H9 (cell line): Measurements from ENCODE around the gene PLD5. TPM values are rescaled to one million over a fixed set of nuclear protein-coding genes. Genes with fewer than 3 reads are reported as not detected.
"Not testable (repeated sequence)": the region's sequence is repeated elsewhere in the genome, so short reads cannot be mapped to it uniquely, and the experiment has no call there.

Source experiments
- DNase-seq: peaks from one replicate; pipeline ENCODE4 v3.0.0-alpha.2; 2017
- H2AFZ ChIP-seq: one replicate; pipeline ENCODE4 v1.6.1; 2013; ENCODE audit warnings: mild to moderate bottlenecking, low read length, control low read depth, moderate library complexity
- H2AK5ac ChIP-seq: 2 replicates; pipeline ENCODE4 v1.6.1; 2013; ENCODE audit warnings: low read length, control low read depth, mixed read lengths; ENCODE audit not compliant: insufficient read length
- H2BK120ac ChIP-seq: one replicate; pipeline ENCODE4 v1.6.1; 2013; ENCODE audit warnings: low read depth, mild to moderate bottlenecking, low read length, control low read depth, inconsistent platforms; ENCODE audit not compliant: poor library complexity, severe bottlenecking
- H2BK12ac ChIP-seq: 2 replicates; pipeline ENCODE4 v1.6.1; 2013; ENCODE audit warnings: low read length, control low read depth, mixed read lengths, low read depth; ENCODE audit not compliant: insufficient read length
- H2BK15ac ChIP-seq: 2 replicates; pipeline ENCODE4 v1.6.1; 2013; ENCODE audit warnings: low read depth, low read length, control low read depth
- H2BK20ac ChIP-seq: one replicate; pipeline ENCODE4 v1.6.1; 2013; ENCODE audit warnings: low read depth, mild to moderate bottlenecking, low read length, control low read depth, inconsistent platforms; ENCODE audit not compliant: poor library complexity, severe bottlenecking
- H2BK5ac ChIP-seq: 2 replicates; pipeline ENCODE4 v1.6.1; 2013; ENCODE audit warnings: low read length, control low read depth, mixed read lengths; ENCODE audit not compliant: insufficient read length
- H3K14ac ChIP-seq: 2 replicates; pipeline ENCODE4 v1.6.1; 2013; ENCODE audit warnings: low read length, control low read depth; ENCODE audit not compliant: insufficient read depth
- H3K18ac ChIP-seq: 2 replicates; pipeline ENCODE4 v1.6.1; 2013; ENCODE audit warnings: low read depth, mild to moderate bottlenecking, mixed read lengths, low read length, control low read depth; ENCODE audit not compliant: insufficient read length
- H3K23ac ChIP-seq: 2 replicates; pipeline ENCODE4 v1.6.1; 2013; ENCODE audit warnings: low read length, control low read depth, mixed read lengths, low read depth; ENCODE audit not compliant: insufficient read length
- H3K23me2 ChIP-seq: 2 replicates; pipeline ENCODE4 v1.6.1; 2013; ENCODE audit warnings: low read depth, mild to moderate bottlenecking, mixed read lengths, low read length, control low read depth; ENCODE audit not compliant: insufficient read length, poor library complexity, severe bottlenecking
- H3K27ac ChIP-seq: 2 replicates; pipeline ENCODE4 v1.5.1; 2013; ENCODE audit warnings: low read length, control low read depth, mixed read lengths, low read depth; ENCODE audit not compliant: insufficient read length
- H3K27me3 ChIP-seq: 2 replicates; pipeline ENCODE4 v1.6.1; 2013; ENCODE audit warnings: low read length, control low read depth, inconsistent platforms; ENCODE audit not compliant: insufficient read depth
- H3K4ac ChIP-seq: 2 replicates; pipeline ENCODE4 v1.6.1; 2013; ENCODE audit warnings: low read depth, mild to moderate bottlenecking, control low read depth, inconsistent platforms, low read length, moderate library complexity
- H3K4me1 ChIP-seq: 2 replicates; pipeline ENCODE4 v1.6.1; 2013; ENCODE audit warnings: low read length, control low read depth, inconsistent platforms; ENCODE audit not compliant: insufficient read depth
- H3K4me2 ChIP-seq: 2 replicates; pipeline ENCODE4 v1.6.1; 2013; ENCODE audit warnings: low read length, control low read depth, mixed read lengths; ENCODE audit not compliant: insufficient read length, insufficient read depth
- H3K56ac ChIP-seq: 2 replicates; pipeline ENCODE4 v1.6.1; 2013; ENCODE audit warnings: low read depth, mild to moderate bottlenecking, mixed read lengths, low read length, control low read depth; ENCODE audit not compliant: insufficient read length
- H3K79me1 ChIP-seq: 2 replicates; pipeline ENCODE4 v1.6.1; 2013; ENCODE audit warnings: low read depth, mild to moderate bottlenecking, moderate library complexity, low read length, control low read depth, inconsistent platforms; ENCODE audit not compliant: insufficient read depth, poor library complexity, severe bottlenecking
- H3K79me2 ChIP-seq: 2 replicates; pipeline ENCODE4 v1.6.1; 2013; ENCODE audit warnings: low read length, control low read depth, inconsistent platforms; ENCODE audit not compliant: insufficient read depth
- H3K9ac ChIP-seq: 2 replicates; pipeline ENCODE4 v1.6.1; 2013; ENCODE audit warnings: low read length, control low read depth, mixed read lengths; ENCODE audit not compliant: insufficient read length; ENCODE audit errors: extremely low read depth
- H3K9me3 ChIP-seq: one replicate; pipeline ENCODE4 v1.6.1; 2013; ENCODE audit warnings: low read depth, low read length, inconsistent platforms; ENCODE audit not compliant: control insufficient read depth
- H3T11ph ChIP-seq: one replicate; pipeline ENCODE4 v1.6.1; 2013; ENCODE audit warnings: mild to moderate bottlenecking, low read length, control low read depth, inconsistent platforms
- H4K20me1 ChIP-seq: one replicate; pipeline ENCODE4 v1.6.1; 2013; ENCODE audit not compliant: control insufficient read depth, insufficient read length, insufficient read depth
- H4K5ac ChIP-seq: 2 replicates; pipeline ENCODE4 v1.6.1; 2013; ENCODE audit warnings: low read depth, mild to moderate bottlenecking, mixed read lengths, low read length, control low read depth; ENCODE audit not compliant: insufficient read length
- H4K8ac ChIP-seq: replicated peaks from 2 replicates; pipeline ENCODE4 v1.6.1; 2013; ENCODE audit warnings: low read length, control low read depth, mixed read lengths, low read depth; ENCODE audit not compliant: insufficient read length
- H4K91ac ChIP-seq: 2 replicates; pipeline ENCODE4 v1.6.1; 2013; ENCODE audit warnings: low read depth, mild to moderate bottlenecking, moderate library complexity, mixed read lengths, low read length, control low read depth; ENCODE audit not compliant: insufficient read length
- H3K27ac Mint-ChIP-seq, 3 experiments: 2 replicates in 2 of 3; 3 replicates in 1 of 3; pipeline ENCODE4 v1.8.0; 2020 to 2021; ENCODE audit warnings: mixed read lengths in 3 of 3, mild to moderate bottlenecking in 1 of 3, moderate library complexity in 1 of 3
- H3K27me3 Mint-ChIP-seq: 2 replicates; pipeline ENCODE4 v1.8.0; 2021; ENCODE audit warnings: low read depth, mild to moderate bottlenecking, moderate library complexity, mixed read lengths
- H3K36me3 Mint-ChIP-seq, 3 experiments: 2 replicates in 2 of 3; 3 replicates in 1 of 3; pipeline ENCODE4 v1.8.0; 2020 to 2021; ENCODE audit warnings: low read depth in 3 of 3, mixed read lengths in 3 of 3; ENCODE audit not compliant: insufficient read depth in 1 of 3
- H3K4me1 Mint-ChIP-seq, 2 experiments: 2 replicates each; pipeline ENCODE4 v1.8.0; 2020; ENCODE audit warnings: mixed read lengths in 2 of 2
- H3K4me3 Mint-ChIP-seq, 2 experiments: 2 replicates in 1 of 2; 3 replicates in 1 of 2; pipeline ENCODE4 v1.8.0; 2020 to 2021; ENCODE audit warnings: mild to moderate bottlenecking in 2 of 2, mixed read lengths in 2 of 2, moderate library complexity in 1 of 2
- H3K9me3 Mint-ChIP-seq, 2 experiments: 2 replicates in 1 of 2; 3 replicates in 1 of 2; pipeline ENCODE4 v1.8.0; 2020; ENCODE audit warnings: mild to moderate bottlenecking in 2 of 2, mixed read lengths in 2 of 2, moderate library complexity in 1 of 2
- WGBS: extraction: QIAGEN DNeasy Blood & Tissue Kit; methylation state at CpG from one replicate; pipeline ENCODE4 v1.1.7; 2013; ENCODE audit warnings: missing lambda C conversion rate, low lambda C conversion rate, mixed read lengths; ENCODE audit not compliant: insufficient read length; ENCODE audit errors: extremely low coverage; 5-methylcytosine and 5-hydroxymethylcytosine counted together
- total RNA-seq: library from RNA; stranded (reverse); gene quantifications from 2 replicates; pipeline ENCODE4 v1.2.1, GENCODE V29; 2021

Gene PLD5
- total RNA-seq, 1 experiment from 2014 or later: 5.2 TPM

DNA sequence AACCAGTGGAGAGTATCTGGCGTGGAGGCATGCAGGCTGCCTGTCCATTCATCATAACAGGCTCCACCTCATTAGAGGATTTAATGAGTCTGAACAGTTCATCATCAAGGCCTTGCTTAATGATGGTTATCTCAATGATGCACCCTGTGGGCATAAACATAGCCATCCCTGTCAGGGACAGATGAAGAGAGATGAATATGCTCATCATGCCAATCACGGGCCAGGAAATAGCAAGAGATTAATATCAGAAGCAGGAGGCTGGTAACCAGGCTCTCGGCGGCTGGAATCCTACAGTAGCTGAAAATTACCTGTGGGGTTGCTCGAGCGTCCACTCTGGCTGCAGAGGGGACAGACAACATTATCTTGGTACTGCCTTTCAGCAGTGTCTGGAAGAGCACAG, 247.7 kb downstream of the PLD5 start:
- not testable (repeated sequence) for H3K27me3 ChIP-seq, H3K79me2 ChIP-seq, H3K23me2 ChIP-seq, H3T11ph ChIP-seq, H2AK5ac ChIP-seq, H4K8ac ChIP-seq, H3K27ac Mint-ChIP-seq, H3K4me1 Mint-ChIP-seq, H3K9me3 Mint-ChIP-seq, H3K4me3 Mint-ChIP-seq, H3K4me1 ChIP-seq, H3K36me3 Mint-ChIP-seq, H3K79me1 ChIP-seq, H2BK120ac ChIP-seq, H3K14ac ChIP-seq, H3K23ac ChIP-seq, H2BK5ac ChIP-seq, H3K4ac ChIP-seq, DNase-seq, H3K18ac ChIP-seq, H3K56ac ChIP-seq, H4K5ac ChIP-seq, H2BK15ac ChIP-seq, H2BK12ac ChIP-seq, H3K4me2 ChIP-seq, H2BK20ac ChIP-seq, H4K20me1 ChIP-seq, H3K9ac ChIP-seq, H3K27me3 Mint-ChIP-seq, H4K91ac ChIP-seq, H3K9me3 ChIP-seq, H2AFZ ChIP-seq, H3K27ac ChIP-seq
- WGBS: no CpG with 5 or more reads among the region's 6 CpGs

DNA sequence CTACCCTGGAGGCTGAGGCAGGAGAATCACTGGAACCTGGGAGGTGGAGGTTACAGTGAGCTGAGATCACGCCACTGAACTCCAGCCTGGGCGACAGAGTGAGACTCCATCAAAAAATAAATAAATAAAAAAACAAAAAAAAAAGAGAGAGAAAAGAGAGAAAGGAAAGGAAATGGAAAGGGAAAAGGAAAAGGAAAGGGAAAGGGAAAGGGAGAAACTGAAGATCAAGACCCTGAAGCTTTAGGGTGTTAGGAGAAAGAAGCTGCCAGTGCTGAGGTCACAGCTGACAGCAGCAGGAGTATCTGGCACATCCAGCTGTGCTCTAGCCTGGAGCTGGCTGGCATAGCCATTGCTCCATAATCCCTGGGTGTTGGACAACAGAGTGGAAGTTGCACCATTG, 257.5 kb downstream of the PLD5 start:
- H2BK5ac ChIP-seq, H3K4me3 Mint-ChIP-seq, H3K9ac ChIP-seq, H4K91ac ChIP-seq, H4K5ac ChIP-seq, H3K36me3 Mint-ChIP-seq, H3K23ac ChIP-seq, H3K9me3 ChIP-seq, H3K56ac ChIP-seq, DNase-seq, H2BK20ac ChIP-seq, H3K79me1 ChIP-seq, H2AFZ ChIP-seq, H3K27me3 ChIP-seq, H3K27me3 Mint-ChIP-seq, H3K4ac ChIP-seq, H3K79me2 ChIP-seq, H2BK12ac ChIP-seq, H3K4me1 Mint-ChIP-seq, H3K18ac ChIP-seq, H3K4me1 ChIP-seq, H3K9me3 Mint-ChIP-seq, H3K27ac ChIP-seq, H4K8ac ChIP-seq, H3K27ac Mint-ChIP-seq, H3K14ac ChIP-seq, H3T11ph ChIP-seq, H2AK5ac ChIP-seq, H4K20me1 ChIP-seq, H2BK15ac ChIP-seq, H2BK120ac ChIP-seq, H3K4me2 ChIP-seq, H3K23me2 ChIP-seq: not testable (repeated sequence)
- no CpG with 5 or more reads among the region's 2 CpGs for WGBS
